ENCODE results near the gene MED29. TPM values are rescaled to one million over a fixed set of nuclear protein-coding genes. Genes with fewer than 3 reads are reported as not detected.
A peak's percentile ranks its signal among the peaks of the same experiment; 100 is the strongest.

Gene MED29
- total and polyA plus RNA-seq, 10 of the 15 experiments (the other 5 are each of a cell fraction or from before 2014, with no cell fraction given), result 3.2 to 36.6 (median 22.8) TPM

DNA sequence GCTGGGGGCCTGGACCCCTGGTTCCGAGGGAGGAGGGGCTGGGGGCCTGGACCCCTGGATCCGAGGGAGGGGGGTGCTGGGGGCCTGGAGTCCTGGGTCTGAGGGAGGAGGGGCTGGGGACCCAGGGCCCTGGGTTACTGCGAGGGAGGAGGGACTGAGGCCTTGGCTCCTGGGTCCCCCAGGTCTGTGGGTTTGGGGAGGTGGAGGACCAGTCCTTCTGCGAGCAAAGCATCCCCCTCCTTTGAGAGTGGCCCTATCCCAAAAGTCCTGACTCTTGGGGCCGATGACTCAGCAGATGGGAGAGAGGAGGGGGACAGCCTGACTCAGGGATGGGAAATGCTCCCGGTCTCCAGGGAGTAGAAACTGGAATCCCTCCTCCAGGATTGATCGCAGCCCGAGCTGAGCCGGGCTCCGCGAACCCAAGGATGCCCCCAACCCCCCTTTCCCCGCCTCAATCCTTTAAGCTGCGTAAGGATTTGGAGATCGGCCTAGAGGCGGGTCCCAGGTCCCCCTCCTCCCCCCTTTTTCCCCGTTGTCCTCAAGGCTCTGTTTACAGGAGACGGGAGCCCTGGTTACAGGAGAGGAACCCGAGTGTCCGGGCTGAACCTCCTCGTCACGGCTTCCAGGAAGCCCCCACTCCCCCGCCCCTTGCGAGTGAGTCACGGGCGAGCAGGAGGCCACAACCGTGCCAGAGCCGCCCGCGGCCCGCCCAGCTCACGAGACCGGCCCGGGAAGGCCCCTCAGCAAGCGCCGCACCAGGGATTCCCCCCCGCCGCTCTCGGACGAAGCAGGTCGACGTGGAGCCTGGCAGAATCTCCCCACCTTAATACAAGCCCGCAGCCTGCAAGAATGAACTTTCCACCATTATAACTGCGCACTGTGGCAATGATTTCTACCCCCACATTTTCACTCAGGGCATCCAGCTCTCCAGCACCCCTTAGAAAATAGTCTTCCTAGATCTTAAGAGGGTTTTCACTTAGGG, 12.4 kb downstream of the MED29 start:
- H3K4me2 ChIP-seq (ENCODE audit: control insufficient read depth, insufficient read depth), result peak overlapping the region; percentile 100
- no peak for DNase-seq (ENCODE audit: low read depth, low spot score)
- RAD21 ChIA-PET (ENCODE audit: unreplicated experiment), result interaction anchor here (1.1 to 1.6 kb wide), 2 partner anchors 13 to 567 kb away, joined by 3 to 4 read pairs; partner anchors contain the start of genes MED29 and PAF1
- peaks cover 2 to 5% of the 10 kb centered on the region in 2 experiments; a peak in 2 of 4 replicates for H3K36me3 ChIP-seq (ENCODE audit: control insufficient read depth in 2 of 2, insufficient read depth in 2 of 2, low read length in 1 of 2)
- no peaks in the 10 kb centered on the region for H3K27me3 ChIP-seq (replicated peaks in 1 of 2; ENCODE audit: control insufficient read depth in 2 of 2, insufficient read depth in 2 of 2, low read length in 1 of 2)
- 2% methylated on average over 40 of the region's 43 CpGs for WGBS (ENCODE audit: insufficient coverage, insufficient replicate concordance, low lambda C conversion rate, missing lambda C conversion rate)
- in situ Hi-C loops (cut with MboI), result no loop called here
- no peak for FAIRE-seq
- peak; percentile 29 for ATAC-seq
- peak overlapping the region; percentile 82 for H3K4me3 ChIP-seq
- intact Hi-C loops (cut with micrococcal nuclease; ENCODE audit: unreplicated experiment), result loop anchor here (10.0 kb wide), 1 partner anchor 429 kb away; the partner anchor contains the start of gene FBXO17
- H3K27ac ChIP-seq (ENCODE audit: control insufficient read depth, insufficient read depth), result peak overlapping the region; percentile 100
- CTCF ChIA-PET, result interaction anchor here (0.9 to 1.7 kb wide), 2 partner anchors 9 to 36 kb away, joined by 4 to 5 read pairs; partner anchors contain the start of gene PLEKHG2
- TSS peak; percentile 78 for BruUV-seq (replicated peaks)
- H3K4me1 ChIP-seq (ENCODE audit: control insufficient read depth, insufficient read depth, low read length), result peaks cover 61% of the 10 kb centered on the region
- no peaks in the 10 kb centered on the region for H3K9me3 ChIP-seq (replicated peaks; ENCODE audit: control insufficient read depth, insufficient read depth, low read length)
- SMC1A ChIA-PET (ENCODE audit: uncharacterized antibody, unreplicated experiment), result interaction anchor here (0.9 to 1.1 kb wide), 2 partner anchors 11 to 13 kb away, joined by 3 read pairs; partner anchors contain the start of gene PAF1
- peaks cover 47% of the 10 kb centered on the region for H3K79me2 ChIP-seq (ENCODE audit: control insufficient read depth, insufficient read depth, low read length)
- no peaks in the 10 kb centered on the region for H4K20me1 ChIP-seq (ENCODE audit: control insufficient read depth, insufficient read depth)
- no peak overlapping the region for H2AFZ ChIP-seq (ENCODE audit: control insufficient read depth, low read depth, low read length)
- peak overlapping the region; percentile 90 for H3K9ac ChIP-seq (ENCODE audit: control insufficient read depth, insufficient read depth, low read length)
- POLR2A ChIA-PET, result interaction anchor here (0.5 to 1.9 kb wide), 3 partner anchors 8 to 853 kb away, joined by 4 to 7 read pairs (median 5); partner anchors contain the start of genes PLEKHG2 and RPS16
- TF ChIP-seq MEF2A (IDR thresholded peaks at IDR 0.05; ENCODE audit: insufficient read depth, low read depth, low read length) (peak; percentile 68; the same call in 1 of the 2 replicates), ZNF207 (IDR thresholded peaks at IDR 0.05; ENCODE audit: borderline replicate concordance) (peak; percentile 80), NKRF (conservative IDR thresholded peaks at IDR 0.05) (peak; percentile 63; the same call in 1 of the 2 replicates), GABPA (IDR thresholded peaks at IDR 0.05; ENCODE audit: low read depth) (no peak), PBX3 (IDR thresholded peaks at IDR 0.05; ENCODE audit: insufficient replicate concordance, low read depth, low read length) (peak; percentile 24), ZBTB11 (CRISPR knock-in tag; IDR thresholded peaks at IDR 0.05) (no peak), BMI1 (IDR thresholded peaks at IDR 0.05; ENCODE audit: borderline replicate concordance) (no peak; the same call in 1 of the 2 replicates), BHLHE40 (IDR thresholded peaks at IDR 0.05; ENCODE audit: borderline replicate concordance in 1 of 2, low read depth in 2 of 2, low read length in 1 of 2) (peak; percentile 100), ZSCAN29 (IDR thresholded peaks at IDR 0.05) (no peak), FOXM1 (IDR thresholded peaks at IDR 0.05; ENCODE audit: low read depth, low read length) (no peak)
- TF ChIP-seq, protein P1, sequence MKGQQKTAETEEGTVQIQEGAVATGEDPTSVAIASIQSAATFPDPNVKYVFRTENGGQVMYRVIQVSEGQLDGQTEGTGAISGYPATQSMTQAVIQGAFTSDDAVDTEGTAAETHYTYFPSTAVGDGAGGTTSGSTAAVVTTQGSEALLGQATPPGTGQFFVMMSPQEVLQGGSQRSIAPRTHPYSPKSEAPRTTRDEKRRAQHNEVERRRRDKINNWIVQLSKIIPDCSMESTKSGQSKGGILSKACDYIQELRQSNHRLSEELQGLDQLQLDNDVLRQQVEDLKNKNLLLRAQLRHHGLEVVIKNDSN (IDR thresholded peaks at IDR 0.05; ENCODE audit: borderline replicate concordance, extremely low read length, insufficient read depth, low read depth, low read length), result no peak

Data from GM12878 (cell line).